Trophoblast cell (in vitro differentiated cells and primary cell): Measurements from ENCODE around the gene CRYBA2.

Experiments used
- DNase-seq, 2 donors: peaks; one replicate each; pipeline ENCODE4 v3.0.0-alpha.2; 2016
- H2AFZ ChIP-seq: 2 replicates; pipeline ENCODE4 v1.6.1; 2013; ENCODE audit warnings: low read length, moderate library complexity, mild to moderate bottlenecking; ENCODE audit not compliant: insufficient read depth, poor library complexity
- H2AK5ac ChIP-seq: 2 replicates; pipeline ENCODE4 v1.6.1; 2013; ENCODE audit warnings: mild to moderate bottlenecking, low read length
- H2BK120ac ChIP-seq: 2 replicates; pipeline ENCODE4 v1.6.1; 2013; ENCODE audit warnings: low read length, mild to moderate bottlenecking, moderate library complexity; ENCODE audit not compliant: insufficient read depth, poor library complexity
- H2BK12ac ChIP-seq: 2 replicates; pipeline ENCODE4 v1.6.1; 2013; ENCODE audit warnings: mild to moderate bottlenecking, low read length, moderate library complexity
- H2BK5ac ChIP-seq: 2 replicates; pipeline ENCODE4 v1.6.1; 2013; ENCODE audit warnings: low read length, low read depth, moderate library complexity, mild to moderate bottlenecking; ENCODE audit not compliant: poor library complexity
- H3K14ac ChIP-seq: 2 replicates; pipeline ENCODE4 v1.6.1; 2013; ENCODE audit warnings: mild to moderate bottlenecking, low read length
- H3K18ac ChIP-seq: 2 replicates; pipeline ENCODE4 v1.6.1; 2013; ENCODE audit warnings: mild to moderate bottlenecking, low read length
- H3K23ac ChIP-seq: 2 replicates; pipeline ENCODE4 v1.6.1; 2013; ENCODE audit warnings: low read length
- H3K27ac ChIP-seq: 2 replicates; pipeline ENCODE4 v1.5.1; 2013; ENCODE audit warnings: low read depth, mild to moderate bottlenecking, inconsistent platforms, low read length, moderate library complexity
- H3K27me3 ChIP-seq: 2 replicates; pipeline ENCODE4 v1.6.1; 2013; ENCODE audit warnings: inconsistent platforms, mild to moderate bottlenecking, low read length, moderate library complexity; ENCODE audit not compliant: insufficient read depth
- H3K36me3 ChIP-seq, 2 experiments: 1 replicate in 1 of 2; 2 replicates in 1 of 2; pipeline ENCODE4 v1.6.1; 2013; ENCODE audit warnings: low read length in 2 of 2, mild to moderate bottlenecking in 2 of 2, moderate library complexity in 1 of 2; ENCODE audit not compliant: insufficient read depth in 2 of 2, control insufficient read depth in 1 of 2
- H3K4ac ChIP-seq: 2 replicates; pipeline ENCODE4 v1.6.1; 2013; ENCODE audit warnings: low read depth, mild to moderate bottlenecking, low read length, moderate library complexity
- H3K4me1 ChIP-seq, 2 experiments: 1 replicate in 1 of 2; 2 replicates in 1 of 2; pipeline ENCODE4 v1.6.1; 2013; ENCODE audit warnings: low read length in 2 of 2, mild to moderate bottlenecking in 2 of 2, moderate library complexity in 1 of 2; ENCODE audit not compliant: insufficient read depth in 2 of 2, control insufficient read depth in 1 of 2
- H3K4me2 ChIP-seq: 2 replicates; pipeline ENCODE4 v1.6.1; 2013; ENCODE audit warnings: inconsistent platforms, mild to moderate bottlenecking, low read length, moderate library complexity
- H3K4me3 ChIP-seq: 2 replicates; pipeline ENCODE4 v1.5.1; 2013; ENCODE audit warnings: mild to moderate bottlenecking, low read depth, low read length, inconsistent platforms
- H3K79me1 ChIP-seq: one replicate; pipeline ENCODE4 v1.6.1; 2013; ENCODE audit warnings: low read length
- H3K79me2 ChIP-seq: 2 replicates; pipeline ENCODE4 v1.6.1; 2013; ENCODE audit warnings: low read length, mild to moderate bottlenecking; ENCODE audit not compliant: control insufficient read depth, insufficient read depth, poor library complexity
- H3K9ac ChIP-seq: 2 replicates; pipeline ENCODE4 v1.6.1; 2013; ENCODE audit warnings: mild to moderate bottlenecking, low read length
- H3K9me3 ChIP-seq: 2 replicates; pipeline ENCODE4 v1.6.1; 2013; ENCODE audit warnings: low read depth, mild to moderate bottlenecking, control low read depth, inconsistent platforms, low read length; ENCODE audit not compliant: insufficient read depth
- H4K12ac ChIP-seq: 2 replicates; pipeline ENCODE4 v1.6.1; 2013; ENCODE audit warnings: low read depth, mild to moderate bottlenecking, low read length, moderate library complexity
- H4K8ac ChIP-seq: 2 replicates; pipeline ENCODE4 v1.6.1; 2013; ENCODE audit warnings: low read depth, mild to moderate bottlenecking, low read length, moderate library complexity
- H4K91ac ChIP-seq: one replicate; pipeline ENCODE4 v1.6.1; 2013; ENCODE audit warnings: low read depth, mild to moderate bottlenecking, low read length, moderate library complexity
- WGBS: extraction: QIAGEN DNeasy Blood & Tissue Kit; methylation state at CpG from one replicate; pipeline ENCODE4 v1.1.7; 2013; ENCODE audit warnings: missing lambda C conversion rate; ENCODE audit not compliant: insufficient read length, insufficient coverage; ENCODE audit errors: extremely low coverage; 5-methylcytosine and 5-hydroxymethylcytosine counted together

Gene CRYBA2

GRCh38 chr2:219028996-219029828 is 36.0 kb upstream of the CRYBA2 start:
- Histone ChIP-seq H3K79me1 (no peaks in the 10 kb centered on the region), H3K36me3 (no peaks in the 10 kb centered on the region), H3K14ac (no peak overlapping the region), H3K9me3 (no peaks in the 10 kb centered on the region), H2AK5ac (no peak overlapping the region), H2BK5ac (no peak overlapping the region), H2BK120ac (no peak overlapping the region), H3K4me2 (no peak overlapping the region), H3K27ac (no peak overlapping the region), H3K27me3 (no peaks in the 10 kb centered on the region), H3K79me2 (no peaks in the 10 kb centered on the region), H2BK12ac (no peak overlapping the region), H3K23ac (no peak overlapping the region), H3K4me1 (no peaks in the 10 kb centered on the region), H3K9ac (no peak overlapping the region), H4K8ac (no peak overlapping the region), H3K4ac (no peak overlapping the region), H4K91ac (no peak overlapping the region), H3K18ac (no peak overlapping the region), H3K4me3 (no peak overlapping the region), H4K12ac (no peak overlapping the region), H2AFZ (no peak overlapping the region)
- WGBS = no CpG with 5 or more reads among the region's 13 CpGs
- no peak for DNase-seq

- Histone ChIP-seq H4K91ac (no peak overlapping the region), H3K36me3 (no peaks in the 10 kb centered on the region), H3K4me2 (no peak overlapping the region), H2AK5ac (no peak overlapping the region), H3K23ac (no peak overlapping the region), H3K4me1 (peaks cover 2 to 3% of the 10 kb centered on the region in 2 experiments), H2AFZ (no peak overlapping the region), H3K14ac (no peak overlapping the region), H2BK120ac (no peak overlapping the region), H4K8ac (no peak overlapping the region), H3K9me3 (peaks cover 2% of the 10 kb centered on the region), H3K79me2 (no peaks in the 10 kb centered on the region), H3K18ac (no peak overlapping the region), H2BK12ac (no peak overlapping the region), H3K27ac (no peak overlapping the region), H3K9ac (no peak overlapping the region), H3K27me3 (no peaks in the 10 kb centered on the region), H3K79me1 (no peaks in the 10 kb centered on the region), H3K4me3 (no peak overlapping the region), H2BK5ac (no peak overlapping the region), H3K4ac (no peak overlapping the region), H4K12ac (no peak overlapping the region)
- no CpG with 5 or more reads among the region's 5 CpGs for WGBS
- no peak for DNase-seq
Measured at GRCh38 chr2:219028141-219028540, 34.9 kb upstream of the CRYBA2 start.

GRCh38 chr2:219027511-219028055 is 34.4 kb upstream of the CRYBA2 start:
- Histone ChIP-seq H2BK120ac (no peak overlapping the region), H2AK5ac (no peak overlapping the region), H3K23ac (no peak overlapping the region), H2BK12ac (no peak overlapping the region), H4K91ac (no peak overlapping the region), H3K4me2 (no peak overlapping the region), H3K9me3 (peaks cover 2% of the 10 kb centered on the region), H3K79me2 (no peaks in the 10 kb centered on the region), H3K4me3 (no peak overlapping the region), H3K4ac (no peak overlapping the region), H3K18ac (no peak overlapping the region), H2BK5ac (no peak overlapping the region), H4K12ac (no peak overlapping the region), H3K27me3 (no peaks in the 10 kb centered on the region), H4K8ac (no peak overlapping the region), H3K79me1 (no peaks in the 10 kb centered on the region), H3K27ac (no peak overlapping the region), H3K14ac (no peak overlapping the region), H2AFZ (no peak overlapping the region), H3K9ac (no peak overlapping the region), H3K36me3 (no peaks in the 10 kb centered on the region), H3K4me1 (peaks cover 2 to 3% of the 10 kb centered on the region in 2 experiments)
- no peak for DNase-seq
- no CpG with 5 or more reads among the region's 22 CpGs for WGBS

- Histone ChIP-seq H3K14ac (no peak overlapping the region), H2BK120ac (no peak overlapping the region), H3K27ac (no peak overlapping the region), H3K23ac (no peak overlapping the region), H3K36me3 (no peaks in the 10 kb centered on the region), H3K27me3 (no peaks in the 10 kb centered on the region), H4K91ac (no peak overlapping the region), H3K4me3 (no peak overlapping the region), H3K9me3 (peaks cover 2% of the 10 kb centered on the region), H2AK5ac (no peak overlapping the region), H3K9ac (no peak overlapping the region), H3K4me2 (no peak overlapping the region), H4K12ac (no peak overlapping the region), H2BK12ac (no peak overlapping the region), H3K4me1 (peaks cover 2 to 3% of the 10 kb centered on the region in 2 experiments), H3K4ac (no peak overlapping the region), H3K18ac (no peak overlapping the region), H2AFZ (no peak overlapping the region), H4K8ac (no peak overlapping the region), H3K79me2 (no peaks in the 10 kb centered on the region), H3K79me1 (no peaks in the 10 kb centered on the region), H2BK5ac (no peak overlapping the region)
- no peak for DNase-seq
- no CpG with 5 or more reads among the region's 7 CpGs for WGBS
Measured at GRCh38 chr2:219026946-219027345, 33.7 kb upstream of the CRYBA2 start.
